ENCODE measurements around the gene AFDN. TPM values are rescaled to one million over a fixed set of nuclear protein-coding genes. Genes with fewer than 3 reads are reported as not detected.

Gene AFDN
- total RNA-seq, 4 donors from 2014 or later = 148 to 371 (median 204) TPM

GRCh38 chr6:167948716-167949115 is 122.0 kb downstream of the AFDN start:
- DNase-seq = no peak
- intact Hi-C loops (cut with DNase I; ENCODE audit: low total_unique reads) = no loop called here
- no peaks in the 10 kb centered on the region for H3K9me3 ChIP-seq

GRCh38 chr6:167949121-167949684 is 122.5 kb downstream of the AFDN start:
- DNase-seq = no peak
- Histone ChIP-seq H3K4me3 (no peak overlapping the region), H3K27ac (no peak overlapping the region), H3K36me3 (peaks cover 0 to 52% (median 23%) of the 10 kb centered on the region in 4 donors), H3K27me3 (no peaks in the 10 kb centered on the region), H3K9me3 (no peaks in the 10 kb centered on the region), H3K4me1 (peaks cover 0 to 11% (median 5%) of the 10 kb centered on the region in 4 donors)
- in situ Hi-C loops (cut with MboI; ENCODE audit: low pct_ligation_motif_present in 1 of 4, low pct_unique_long_range_greater_than_20kb in 1 of 4, low sequenced_read_pairs in 3 of 4) (no loop called here), intact Hi-C loops (cut with DNase I; ENCODE audit: low total_unique reads) (no loop called here)
- 83 to 87% methylated on average over 6 to 7 of the region's 7 CpGs for WGBS, 2 donors (ENCODE audit: low coverage in 1 of 2)
- TF ChIP-seq POLR2AphosphoS5 (IDR thresholded peaks at IDR 0.05) = no peak
- TF ChIP-seq EP300 (IDR thresholded peaks at IDR 0.05; ENCODE audit: low read depth) = no peak
- no peak for TF ChIP-seq POLR2A (IDR thresholded peaks at IDR 0.05)
- TF ChIP-seq, protein P1, sequence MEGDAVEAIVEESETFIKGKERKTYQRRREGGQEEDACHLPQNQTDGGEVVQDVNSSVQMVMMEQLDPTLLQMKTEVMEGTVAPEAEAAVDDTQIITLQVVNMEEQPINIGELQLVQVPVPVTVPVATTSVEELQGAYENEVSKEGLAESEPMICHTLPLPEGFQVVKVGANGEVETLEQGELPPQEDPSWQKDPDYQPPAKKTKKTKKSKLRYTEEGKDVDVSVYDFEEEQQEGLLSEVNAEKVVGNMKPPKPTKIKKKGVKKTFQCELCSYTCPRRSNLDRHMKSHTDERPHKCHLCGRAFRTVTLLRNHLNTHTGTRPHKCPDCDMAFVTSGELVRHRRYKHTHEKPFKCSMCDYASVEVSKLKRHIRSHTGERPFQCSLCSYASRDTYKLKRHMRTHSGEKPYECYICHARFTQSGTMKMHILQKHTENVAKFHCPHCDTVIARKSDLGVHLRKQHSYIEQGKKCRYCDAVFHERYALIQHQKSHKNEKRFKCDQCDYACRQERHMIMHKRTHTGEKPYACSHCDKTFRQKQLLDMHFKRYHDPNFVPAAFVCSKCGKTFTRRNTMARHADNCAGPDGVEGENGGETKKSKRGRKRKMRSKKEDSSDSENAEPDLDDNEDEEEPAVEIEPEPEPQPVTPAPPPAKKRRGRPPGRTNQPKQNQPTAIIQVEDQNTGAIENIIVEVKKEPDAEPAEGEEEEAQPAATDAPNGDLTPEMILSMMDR (IDR thresholded peaks at IDR 0.05) = no peak

More at GRCh38 chr6:167948716-167949115, 122.0 kb downstream of the AFDN start:
- Histone ChIP-seq H3K4me1 (peaks cover 0 to 11% (median 3%) of the 10 kb centered on the region in 4 donors), H3K36me3 (peaks cover 0 to 56% (median 23%) of the 10 kb centered on the region in 4 donors), H3K4me3 (no peak overlapping the region), H3K27ac (no peak overlapping the region), H3K27me3 (no peaks in the 10 kb centered on the region)
- in situ Hi-C loops (cut with MboI; ENCODE audit: low pct_ligation_motif_present in 1 of 4, low pct_unique_long_range_greater_than_20kb in 1 of 4, low sequenced_read_pairs in 3 of 4) = no loop called here
- WGBS, 2 donors (ENCODE audit: low coverage in 1 of 2) = 80 to 86% methylated on average over 4 of the region's 4 CpGs
- TF ChIP-seq, protein P1 (IDR thresholded peaks at IDR 0.05) = no peak
- TF ChIP-seq POLR2AphosphoS5 (IDR thresholded peaks at IDR 0.05) (no peak), EP300 (IDR thresholded peaks at IDR 0.05; ENCODE audit: low read depth) (no peak), POLR2A (IDR thresholded peaks at IDR 0.05) (no peak)

DNA sequence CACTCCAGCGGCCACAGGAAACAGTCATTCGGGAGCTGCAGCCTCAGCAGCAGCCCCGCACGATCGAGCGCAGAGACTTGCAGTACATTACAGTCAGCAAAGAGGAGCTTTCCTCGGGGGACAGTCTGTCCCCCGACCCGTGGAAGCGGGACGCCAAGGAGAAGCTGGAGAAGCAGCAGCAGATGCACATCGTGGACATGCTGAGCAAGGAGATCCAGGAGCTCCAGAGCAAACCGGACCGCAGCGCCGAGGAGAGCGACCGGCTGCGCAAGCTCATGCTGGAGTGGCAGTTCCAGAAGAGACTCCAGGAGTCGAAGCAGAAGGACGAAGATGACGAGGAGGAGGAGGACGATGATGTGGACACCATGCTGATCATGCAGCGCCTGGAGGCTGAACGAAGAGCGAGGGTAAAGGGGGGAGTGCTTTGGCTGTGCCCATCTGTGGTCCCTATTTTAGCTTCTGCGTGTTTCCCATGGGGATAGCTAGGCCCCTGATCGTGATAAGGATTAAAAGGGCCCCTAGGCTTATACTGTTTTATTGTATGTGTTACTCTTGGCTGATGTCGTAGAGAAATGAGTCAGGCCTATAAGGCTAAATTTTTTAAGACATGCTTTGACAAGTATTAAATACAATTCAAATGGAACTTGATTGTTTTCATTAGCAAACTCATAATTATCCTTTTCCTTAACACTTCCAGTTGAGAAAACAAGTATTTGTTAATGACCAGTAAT is 125.2 kb downstream of the AFDN start:
- peaks cover 0 to 41% (median 12%) of the 10 kb centered on the region in 4 donors for H3K36me3 ChIP-seq
- 88 to 95% methylated on average over 4 to 29 of the region's 29 CpGs for WGBS, 2 donors (ENCODE audit: low coverage in 1 of 2)
- H3K4me1 ChIP-seq = peaks cover 0 to 14% (median 8%) of the 10 kb centered on the region in 4 donors
- H3K9me3 ChIP-seq = no peaks in the 10 kb centered on the region
- H3K27me3 ChIP-seq = no peaks in the 10 kb centered on the region
- in situ Hi-C loops (cut with MboI; ENCODE audit: low pct_ligation_motif_present in 1 of 4, low pct_unique_long_range_greater_than_20kb in 1 of 4, low sequenced_read_pairs in 3 of 4) = no loop called here
- TF ChIP-seq EP300 (IDR thresholded peaks at IDR 0.05; ENCODE audit: low read depth) (no peak), POLR2AphosphoS5 (IDR thresholded peaks at IDR 0.05) (no peak), POLR2A (IDR thresholded peaks at IDR 0.05) (no peak)
- TF ChIP-seq, protein P1 (IDR thresholded peaks at IDR 0.05) = no peak
- peak overlapping the region in 1 of 4 donors; percentile 20 for H3K27ac ChIP-seq
- no peak for DNase-seq
- intact Hi-C loops (cut with DNase I; ENCODE audit: low total_unique reads) = no loop called here
- no peak overlapping the region for H3K4me3 ChIP-seq

DNA sequence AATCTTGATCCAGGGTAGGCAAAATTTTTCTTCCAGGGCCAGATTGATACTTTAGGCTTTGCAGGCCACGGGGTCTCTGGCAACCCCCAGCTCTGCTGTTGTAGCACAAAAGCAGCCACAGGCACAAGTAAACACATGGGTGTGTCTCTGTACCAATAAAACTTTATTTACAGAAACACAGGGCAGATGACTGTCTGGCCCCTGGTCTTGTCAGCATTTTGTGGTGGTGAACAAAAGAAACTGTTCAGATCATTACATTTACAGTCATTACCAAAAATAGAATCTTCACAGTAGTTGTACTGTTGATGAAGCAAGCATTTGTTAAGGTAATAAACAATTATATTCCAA is 125.8 kb downstream of the AFDN start:
- no peak for DNase-seq
- no peak for TF ChIP-seq POLR2A (IDR thresholded peaks at IDR 0.05)
- TF ChIP-seq, protein P1 (IDR thresholded peaks at IDR 0.05) = no peak
- no peak for TF ChIP-seq POLR2AphosphoS5 (IDR thresholded peaks at IDR 0.05)
- TF ChIP-seq EP300 (IDR thresholded peaks at IDR 0.05; ENCODE audit: low read depth) = no peak
- Histone ChIP-seq H3K4me3 (no peak overlapping the region), H3K9me3 (no peaks in the 10 kb centered on the region), H3K27me3 (no peaks in the 10 kb centered on the region), H3K27ac (peak overlapping the region in 1 of 4 donors; percentile 20), H3K4me1 (peaks cover 0 to 14% (median 8%) of the 10 kb centered on the region in 4 donors), H3K36me3 (peaks cover 0 to 39% (median 12%) of the 10 kb centered on the region in 4 donors)
- WGBS, 2 donors (ENCODE audit: low coverage in 1 of 2) = 38 to 53% methylated on average over 1 of the region's 1 CpG
- in situ Hi-C loops (cut with MboI; ENCODE audit: low pct_ligation_motif_present in 1 of 4, low pct_unique_long_range_greater_than_20kb in 1 of 4, low sequenced_read_pairs in 3 of 4) = no loop called here
- intact Hi-C loops (cut with DNase I; ENCODE audit: low total_unique reads) = no loop called here
